GM10248 (cell line): ENCODE results near the gene EXD2.

Experiments used
- CTCF ChIA-PET: fragments of 300-600 bp; sonication (Branson Sonifier 250); formaldehyde crosslinking; extraction: SDS; loops from one replicate; lab custom pipeline; 2021; ENCODE audit warnings: antibody characterized with exemption; lab: Yijun Ruan, JAX
- POLR2A ChIA-PET: fragments of 350-650 bp; sonication (Branson Sonifier 250); formaldehyde crosslinking; extraction: SDS; loops from one replicate; lab custom pipeline; 2020; ENCODE audit warnings: antibody characterized with exemption; lab: Yijun Ruan, JAX
- DNase-seq: peaks from one replicate; pipeline ENCODE4 v3.0.0; 2012; ENCODE audit errors: extremely low spot score
- TF ChIP-seq, protein P1 (sequence below): IDR thresholded peaks from 2 replicates; pipeline ENCODE4 v1.5.1; 2012; ENCODE audit warnings: mild to moderate bottlenecking, low read depth; ENCODE audit errors: extremely low read depth, missing control alignments, control extremely low read depth

Gene EXD2

DNA sequence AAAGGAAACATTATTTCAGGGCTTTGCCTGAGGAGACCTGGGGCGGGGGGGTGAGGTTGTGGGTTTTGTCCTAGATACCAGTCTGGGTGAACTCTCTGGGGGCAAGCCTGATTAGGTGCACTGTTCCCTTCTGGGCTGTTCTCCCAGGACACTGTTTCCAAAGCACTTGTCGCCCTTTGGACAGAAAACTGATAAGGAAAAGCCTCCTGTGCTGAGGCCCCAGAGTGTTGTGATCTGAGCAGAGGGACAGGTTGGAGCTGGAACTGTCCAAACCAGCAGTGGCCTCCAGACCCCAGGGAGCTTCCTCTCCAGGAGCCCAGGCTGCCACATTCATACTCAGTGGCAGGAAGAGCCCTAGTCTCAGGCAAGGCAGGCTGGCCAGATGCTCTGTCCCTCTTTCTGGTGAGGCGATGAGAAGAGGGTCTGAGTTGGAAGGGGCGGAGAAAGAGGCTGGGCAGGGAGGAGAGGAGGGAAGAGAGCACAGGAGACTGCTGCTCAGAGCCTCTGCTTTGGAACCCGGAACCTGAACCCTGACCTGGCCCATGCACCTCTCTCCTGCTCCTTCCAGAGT lies 70.5 kb downstream of the EXD2 start:
- POLR2A ChIA-PET, result no interaction called here
- no peak for DNase-seq
- CTCF ChIA-PET, result interaction anchor here (0.6 to 6.7 kb wide), 21 partner anchors 13 to 312 kb away, joined by 3 to 52 read pairs (median 4); no protein-coding TSS in a partner anchor
- TF ChIP-seq, protein P1, sequence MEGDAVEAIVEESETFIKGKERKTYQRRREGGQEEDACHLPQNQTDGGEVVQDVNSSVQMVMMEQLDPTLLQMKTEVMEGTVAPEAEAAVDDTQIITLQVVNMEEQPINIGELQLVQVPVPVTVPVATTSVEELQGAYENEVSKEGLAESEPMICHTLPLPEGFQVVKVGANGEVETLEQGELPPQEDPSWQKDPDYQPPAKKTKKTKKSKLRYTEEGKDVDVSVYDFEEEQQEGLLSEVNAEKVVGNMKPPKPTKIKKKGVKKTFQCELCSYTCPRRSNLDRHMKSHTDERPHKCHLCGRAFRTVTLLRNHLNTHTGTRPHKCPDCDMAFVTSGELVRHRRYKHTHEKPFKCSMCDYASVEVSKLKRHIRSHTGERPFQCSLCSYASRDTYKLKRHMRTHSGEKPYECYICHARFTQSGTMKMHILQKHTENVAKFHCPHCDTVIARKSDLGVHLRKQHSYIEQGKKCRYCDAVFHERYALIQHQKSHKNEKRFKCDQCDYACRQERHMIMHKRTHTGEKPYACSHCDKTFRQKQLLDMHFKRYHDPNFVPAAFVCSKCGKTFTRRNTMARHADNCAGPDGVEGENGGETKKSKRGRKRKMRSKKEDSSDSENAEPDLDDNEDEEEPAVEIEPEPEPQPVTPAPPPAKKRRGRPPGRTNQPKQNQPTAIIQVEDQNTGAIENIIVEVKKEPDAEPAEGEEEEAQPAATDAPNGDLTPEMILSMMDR, result no peak

DNA sequence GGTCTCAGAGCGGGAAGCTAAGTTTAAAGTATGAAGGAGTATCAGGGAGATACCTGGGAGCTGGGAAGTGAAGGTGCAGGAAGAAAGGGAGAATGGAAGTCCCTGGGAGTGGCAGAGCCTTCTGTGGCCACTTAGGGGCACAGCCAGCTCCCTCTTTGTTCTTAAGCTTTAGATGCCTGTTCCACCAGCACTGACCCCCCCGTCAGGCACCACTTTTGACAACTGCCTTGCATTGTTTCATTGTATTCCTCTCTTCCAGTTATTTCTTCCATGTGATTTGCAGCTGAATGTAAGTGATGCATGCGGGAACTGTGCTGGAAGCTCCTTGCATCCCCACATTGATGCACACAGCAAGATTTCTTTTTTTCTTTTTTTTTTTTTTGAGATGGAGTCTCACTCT lies 71.2 kb downstream of the EXD2 start:
- ChIA-PET POLR2A (no interaction called here), CTCF (interaction anchor here (1.2 to 6.7 kb wide), 9 partner anchors 12 to 311 kb away, joined by 3 to 52 read pairs (median 5); no protein-coding TSS in a partner anchor)
- no peak for DNase-seq
- TF ChIP-seq, protein P1, result no peak

DNA sequence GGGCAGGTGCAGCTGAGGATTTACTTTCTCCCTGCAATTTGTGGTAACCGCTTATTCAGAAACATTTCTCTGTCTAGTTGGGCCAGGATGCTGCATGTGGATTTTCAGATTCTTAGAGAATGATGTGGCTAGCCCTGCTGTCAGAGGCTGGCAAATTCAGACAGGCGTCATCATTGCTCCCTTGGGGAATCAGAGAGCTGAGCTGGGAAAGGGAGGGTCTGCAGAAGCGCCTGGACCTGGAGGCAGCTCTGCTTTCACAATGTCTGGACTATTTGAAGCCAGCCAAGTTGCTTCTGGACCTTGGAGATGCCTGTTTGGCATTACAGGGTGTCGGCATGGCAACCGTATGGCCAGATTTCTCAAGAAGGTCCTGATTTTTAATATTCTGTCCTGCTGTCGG lies 72.1 kb downstream of the EXD2 start:
- ChIA-PET POLR2A (no interaction called here), CTCF (interaction anchor here (1.3 to 6.7 kb wide), 5 partner anchors 40 to 310 kb away, joined by 3 to 52 read pairs (median 5); no protein-coding TSS in a partner anchor)
- DNase-seq, result no peak
- TF ChIP-seq, protein P1, result no peak

- TF ChIP-seq, protein P1, result no peak
- CTCF ChIA-PET, result interaction anchor here (1.3 to 6.7 kb wide), 4 partner anchors 40 to 196 kb away, joined by 4 to 52 read pairs (median 6); no protein-coding TSS in a partner anchor
- POLR2A ChIA-PET, result no interaction called here
These were observed 72.5 kb downstream of the EXD2 start for GRCh38 chr14:69263771-69264170.

GRCh38 chr14:69266572-69267345 lies 75.5 kb downstream of the EXD2 start:
- POLR2A ChIA-PET, result no interaction called here
- CTCF ChIA-PET, result no interaction called here
- no peak for DNase-seq
- TF ChIP-seq, protein P1, result no peak

More at GRCh38 chr14:69263771-69264170, 72.5 kb downstream of the EXD2 start:
- no peak for DNase-seq

- DNase-seq, result no peak
- ChIA-PET POLR2A (no interaction called here), CTCF (interaction anchor here (1.4 kb wide), 1 partner anchor 193 kb away, joined by 5 read pairs; no protein-coding TSS in a partner anchor)
- TF ChIP-seq, protein P1, result no peak
These were observed 76.2 kb downstream of the EXD2 start for GRCh38 chr14:69267492-69267891.
